NCI-H69 (cell line): ENCODE results near the gene SERINC5.

Experiments
- DNase-seq: peaks from one replicate; lab custom pipeline; 2025; lab: John Stamatoyannopoulos, UW

SERINC5 gene

DNA sequence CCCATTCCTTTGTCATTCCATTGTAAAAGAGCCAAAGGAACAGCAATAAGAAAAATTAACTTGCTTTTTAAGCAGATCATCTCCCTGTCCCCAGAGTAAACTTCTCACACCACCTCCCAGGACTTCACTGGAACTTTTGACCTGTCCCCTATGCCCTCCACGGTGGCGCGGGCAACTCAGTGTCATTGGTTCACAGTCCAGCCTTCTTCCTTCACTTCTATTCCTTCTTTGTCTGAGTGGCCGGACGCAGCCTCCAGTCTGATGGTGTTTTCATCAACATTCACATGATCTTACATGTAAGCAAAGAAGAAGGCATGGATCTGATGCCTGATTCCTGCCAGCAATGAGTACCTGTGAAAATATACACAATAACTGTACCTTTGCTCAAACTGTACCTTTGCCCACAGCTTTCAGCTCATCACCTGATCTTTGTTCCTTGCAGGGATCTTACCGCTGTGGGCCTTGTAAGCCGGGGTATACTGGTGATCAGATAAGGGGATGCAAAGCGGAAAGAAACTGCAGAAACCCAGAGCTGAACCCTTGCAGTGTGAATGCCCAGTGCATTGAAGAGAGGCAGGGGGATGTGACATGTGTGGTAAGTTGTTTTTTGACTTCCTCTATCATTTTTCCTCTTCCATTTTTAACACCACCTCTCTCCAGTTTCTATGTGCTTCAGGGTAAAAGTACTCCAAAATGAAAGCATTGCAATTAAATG is 188.2 kb downstream of the SERINC5 start:
- DNase-seq: no peak

DNA sequence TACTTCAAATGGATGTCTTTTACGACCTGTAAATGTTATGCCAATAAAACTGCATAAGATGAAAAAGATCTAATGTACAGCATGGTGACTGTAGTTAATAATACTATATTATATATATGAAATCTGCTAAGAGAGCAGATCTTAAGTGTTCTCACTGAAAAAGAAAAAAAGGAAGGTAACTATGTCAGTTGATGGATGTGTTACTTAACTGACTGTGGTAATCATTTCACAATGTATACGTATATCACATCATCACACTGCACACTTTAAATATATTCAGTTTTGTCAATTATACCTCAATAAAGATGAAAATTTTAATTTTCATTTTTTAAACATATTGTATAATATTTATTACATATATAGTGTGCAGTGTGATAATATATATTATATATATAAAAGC is 188.8 kb downstream of the SERINC5 start:
- no peak for DNase-seq

DNA sequence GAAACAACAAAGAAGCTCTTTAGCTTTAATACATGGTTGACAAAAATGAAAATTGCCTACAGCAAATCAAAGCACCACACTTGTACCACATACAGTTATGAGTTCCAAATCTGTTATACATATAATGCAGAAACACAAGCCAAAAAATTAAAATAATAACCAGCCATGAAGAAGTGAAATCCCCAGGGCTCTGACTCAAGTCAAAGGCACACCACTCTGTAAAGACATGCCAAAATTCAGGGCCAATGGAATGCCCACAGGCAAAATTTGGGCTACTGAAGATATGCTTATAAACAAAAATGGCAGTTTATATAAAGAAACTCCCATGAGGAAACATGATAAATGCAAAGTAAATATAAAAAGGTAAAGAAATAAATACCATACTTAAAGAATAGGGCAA is 191.7 kb downstream of the SERINC5 start:
- no peak for DNase-seq
